IMR-90 (cell line): ENCODE measurements around the gene UPK3A. TPM values are rescaled to one million over a fixed set of nuclear protein-coding genes. Genes with fewer than 3 reads are reported as not detected.
A peak's percentile ranks its signal among the peaks of the same experiment; 100 is the strongest.

Source experiments
- ATAC-seq: fragments of 200-7000 bp; cut with Tn5 transposase; 2 replicates; pipeline ENCODE4 v1.9.1; 2020; ENCODE audit warnings: low read depth, mild to moderate bottlenecking, moderate library complexity
- BruUV-seq: library from RNA; stranded (reverse); fragments of 400-500 nt; replicated peaks from 2 replicates; lab custom pipeline; 2021; lab: Mats Ljungman, UMichigan
- CTCF ChIA-PET: fragments of 300-600 bp; formaldehyde crosslinking; extraction: SDS; loops from one replicate; lab custom pipeline; 2021; ENCODE audit warnings: antibody characterized with exemption; lab: Yijun Ruan, JAX
- POLR2A ChIA-PET: fragments of 300-600 bp; sonication (Branson Sonifier 250); formaldehyde crosslinking; loops from one replicate; lab custom pipeline; 2022; ENCODE audit warnings: antibody characterized with exemption; ENCODE audit not compliant: unreplicated experiment; lab: Charles Lee
- DNase-seq: peaks from one replicate; pipeline ENCODE4 v3.0.0; 2013
- H2AFZ ChIP-seq: replicated peaks from 2 replicates; pipeline ENCODE3; 2013; ENCODE audit warnings: low read length, mild to moderate bottlenecking; ENCODE audit not compliant: poor library complexity
- H2AK5ac ChIP-seq: 2 replicates; pipeline ENCODE4 v1.6.1; 2013; ENCODE audit warnings: low read depth, low read length, inconsistent platforms
- H2AK9ac ChIP-seq: replicated peaks from 2 replicates; pipeline ENCODE3; 2013; ENCODE audit warnings: mild to moderate bottlenecking, low read depth, low read length, moderate library complexity; ENCODE audit not compliant: poor library complexity
- H2BK120ac ChIP-seq: 2 replicates; pipeline ENCODE4 v1.6.1; 2013; ENCODE audit warnings: low read depth, low read length, inconsistent platforms
- H2BK15ac ChIP-seq: 3 replicates; pipeline ENCODE4 v1.6.1; 2013; ENCODE audit warnings: low read depth, low read length, inconsistent platforms
- H2BK20ac ChIP-seq: 2 replicates; pipeline ENCODE4 v1.6.1; 2013; ENCODE audit warnings: low read depth, mild to moderate bottlenecking, inconsistent platforms, low read length, moderate library complexity
- H2BK5ac ChIP-seq: 2 replicates; pipeline ENCODE4 v1.6.1; 2013; ENCODE audit warnings: mild to moderate bottlenecking, low read depth, low read length, inconsistent platforms; ENCODE audit not compliant: poor library complexity, severe bottlenecking
- H3K14ac ChIP-seq: replicated peaks from 2 replicates; pipeline ENCODE4 v1.6.1; 2013; ENCODE audit warnings: low read depth, low read length, inconsistent platforms
- H3K18ac ChIP-seq: 2 replicates; pipeline ENCODE4 v1.6.1; 2013; ENCODE audit warnings: low read depth, low read length, control low read depth
- H3K23ac ChIP-seq: 2 replicates; pipeline ENCODE4 v1.6.1; 2013; ENCODE audit warnings: low read depth, low read length, inconsistent platforms
- H3K27ac ChIP-seq: 2 replicates; pipeline ENCODE4 v1.5.1; 2013; ENCODE audit warnings: mild to moderate bottlenecking, control low read depth, low read length; ENCODE audit not compliant: insufficient read depth
- H3K27me3 ChIP-seq: 2 replicates; pipeline ENCODE4 v1.6.1; 2013; ENCODE audit warnings: low read length; ENCODE audit not compliant: control insufficient read depth, insufficient read depth
- H3K36me3 ChIP-seq: 2 replicates; pipeline ENCODE4 v1.6.1; 2013; ENCODE audit warnings: low read length, mixed read lengths; ENCODE audit not compliant: control insufficient read depth, insufficient read depth
- H3K4ac ChIP-seq: 2 replicates; pipeline ENCODE4 v1.6.1; 2013; ENCODE audit warnings: low read depth, low read length, inconsistent platforms
- H3K4me1 ChIP-seq: 2 replicates; pipeline ENCODE4 v1.6.1; 2013; ENCODE audit warnings: low read length, mixed read lengths; ENCODE audit not compliant: control insufficient read depth, insufficient read depth
- H3K4me2 ChIP-seq: 2 replicates; pipeline ENCODE4 v1.6.1; 2013; ENCODE audit warnings: low read depth, mild to moderate bottlenecking, control low read depth, low read length, moderate library complexity
- H3K4me3 ChIP-seq: 2 replicates; pipeline ENCODE4 v1.5.1; 2013; ENCODE audit warnings: low read depth, mild to moderate bottlenecking, control low read depth, low read length, moderate library complexity; ENCODE audit not compliant: insufficient read depth
- H3K56ac ChIP-seq: 2 replicates; pipeline ENCODE4 v1.6.1; 2013; ENCODE audit warnings: low read length, inconsistent platforms; ENCODE audit not compliant: insufficient read depth; ENCODE audit errors: extremely low read depth
- H3K79me1 ChIP-seq, 2 experiments: 2 replicates each; pipeline ENCODE4 v1.6.1; 2013; ENCODE audit warnings: low read length in 2 of 2, inconsistent platforms in 1 of 2, low read depth in 1 of 2
- H3K9ac ChIP-seq: 2 replicates; pipeline ENCODE4 v1.6.1; 2013; ENCODE audit warnings: low read depth, low read length, control low read depth
- H3K9me1 ChIP-seq: 2 replicates; pipeline ENCODE4 v1.6.1; 2013; ENCODE audit warnings: low read length, inconsistent platforms; ENCODE audit not compliant: insufficient read depth
- H3K9me3 ChIP-seq: 2 replicates; pipeline ENCODE4 v1.6.1; 2013; ENCODE audit warnings: low read length; ENCODE audit not compliant: control insufficient read depth, insufficient read depth
- H4K20me1 ChIP-seq: 2 replicates; pipeline ENCODE4 v1.6.1; 2013; ENCODE audit warnings: low read length, inconsistent platforms; ENCODE audit not compliant: insufficient read depth
- H4K5ac ChIP-seq: 2 replicates; pipeline ENCODE4 v1.6.1; 2013; ENCODE audit warnings: mild to moderate bottlenecking, low read depth, low read length, control low read depth
- H4K8ac ChIP-seq, 2 experiments: 2 replicates each; pipeline ENCODE4 v1.6.1; 2013; ENCODE audit warnings: low read depth in 2 of 2, low read length in 2 of 2, control low read depth in 1 of 2, inconsistent platforms in 1 of 2
- H4K91ac ChIP-seq: 2 replicates; pipeline ENCODE4 v1.6.1; 2013; ENCODE audit warnings: low read depth, low read length, inconsistent platforms; ENCODE audit not compliant: insufficient read depth
- BHLHE40 ChIP-seq: fragments of 150-350 bp; IDR thresholded peaks from 2 replicates; pipeline ENCODE4 v1.6.1; 2016; ENCODE audit warnings: mild to moderate bottlenecking, low read depth, low read length
- CEBPB ChIP-seq: IDR thresholded peaks from 2 replicates; pipeline ENCODE4 v1.6.1; 2012; ENCODE audit warnings: low read depth, low read length, improper control_type of control experiment
- CHD1 ChIP-seq: IDR thresholded peaks from 2 replicates; pipeline ENCODE4 v1.6.1; 2012; ENCODE audit warnings: low read depth, low read length, improper control_type of control experiment
- CTCF ChIP-seq: conservative IDR thresholded peaks from 2 replicates; pipeline ENCODE4 v1.5.1; 2012; ENCODE audit warnings: mild to moderate bottlenecking, low read depth, low read length, improper control_type of control experiment
- ELK1 ChIP-seq: fragments of 150-350 bp; IDR thresholded peaks from 2 replicates; pipeline ENCODE4 v1.6.1; 2016; ENCODE audit warnings: low read depth, mild to moderate bottlenecking, low read length, moderate library complexity, borderline replicate concordance
- FOS ChIP-seq: fragments of 150-350 bp; IDR thresholded peaks from 2 replicates; pipeline ENCODE4 v1.6.1; 2016; ENCODE audit warnings: low read depth, low read length
- MAFK ChIP-seq: IDR thresholded peaks from 2 replicates; pipeline ENCODE4 v1.6.1; 2012; ENCODE audit warnings: low read depth, low read length, improper control_type of control experiment
- MAZ ChIP-seq: IDR thresholded peaks from 2 replicates; pipeline ENCODE4 v1.6.1; 2012; ENCODE audit warnings: low read depth, mild to moderate bottlenecking, low read length, improper control_type of control experiment, moderate library complexity, borderline replicate concordance
- MXI1 ChIP-seq: IDR thresholded peaks from 2 replicates; pipeline ENCODE4 v1.6.1; 2012; ENCODE audit warnings: low read depth, mild to moderate bottlenecking, low read length, moderate library complexity, borderline replicate concordance
- NFE2L2 ChIP-seq: fragments of 150-350 bp; IDR thresholded peaks from 2 replicates; pipeline ENCODE4 v1.6.1; 2016; ENCODE audit warnings: low read depth, mild to moderate bottlenecking, low read length
- POLR2A ChIP-seq: IDR thresholded peaks from 2 replicates; pipeline ENCODE4 v1.6.1; 2012; ENCODE audit warnings: mild to moderate bottlenecking, low read depth, low read length
- RAD21 ChIP-seq: IDR thresholded peaks from 2 replicates; pipeline ENCODE4 v1.6.1; 2012; ENCODE audit warnings: low read length, improper control_type of control experiment
- RCOR1 ChIP-seq: IDR thresholded peaks from 2 replicates; pipeline ENCODE4 v1.6.1; 2012; ENCODE audit warnings: mild to moderate bottlenecking, low read length, improper control_type of control experiment; ENCODE audit not compliant: insufficient replicate concordance
- RFX5 ChIP-seq: IDR thresholded peaks from 2 replicates; pipeline ENCODE4 v1.8.0; 2012; ENCODE audit warnings: low read depth, mild to moderate bottlenecking, low read length, moderate library complexity
- SMC3 ChIP-seq: fragments of 150-350 bp; IDR thresholded peaks from 2 replicates; pipeline ENCODE4 v1.6.1; 2016; ENCODE audit warnings: low read depth, mild to moderate bottlenecking, antibody characterized with exemption, low read length, moderate library complexity
- USF2 ChIP-seq: fragments of 150-350 bp; IDR thresholded peaks from 2 replicates; pipeline ENCODE4 v1.6.1; 2017; ENCODE audit warnings: mild to moderate bottlenecking, antibody characterized with exemption, low read length, low read depth
- WGBS, 2 experiments: methylation state at CpG; one replicate each; pipeline versions ENCODE4 v1.1.5 to v1.1.7; 2013; ENCODE audit warnings: missing lambda C conversion rate in 2 of 2; ENCODE audit not compliant: insufficient read length in 1 of 2; ENCODE audit errors: extremely low coverage in 2 of 2; 5-methylcytosine and 5-hydroxymethylcytosine counted together
- dilution Hi-C: fragments of 300-500 bp; cut with HindIII; formaldehyde crosslinking; loops from one replicate; pipeline ENCODE4 v1.14.3; 2018; ENCODE audit warnings: low sequenced_read_pairs; ENCODE audit not compliant: unreplicated experiment
- in situ Hi-C: fragments of 300-500 bp; cut with MboI; formaldehyde crosslinking; loops from 3 replicates; pipeline ENCODE4 v1.14.3; 2019; ENCODE audit warnings: low sequenced_read_pairs, inconsistent platforms, mixed read lengths
- intact Hi-C: fragments of 100-400 bp; cut with micrococcal nuclease; formaldehyde crosslinking; loops from 2 replicates; pipeline ENCODE4 v1.10.0; 2022
- polyA plus RNA-seq, 3 experiments: library from polyadenylated mRNA; depleted of rRNA; stranded (reverse); fragments of >200 nt; gene quantifications; 2 replicates each; pipeline ENCODE4 v1.2.3, GENCODE V29; 2012; ENCODE audit warnings: low replicate concordance in 1 of 3
- total RNA-seq: library from RNA; depleted of rRNA; stranded (reverse); fragments of >200 nt; gene quantifications from 2 replicates; pipeline ENCODE4 v1.2.3, GENCODE V29; 2012

The UPK3A gene
- total and polyA plus RNA-seq, 2 of the 4 experiments (the other 2 are of a cell fraction), result not detected

GRCh38 chr22:45239681-45240051, 45.1 kb upstream of the UPK3A start:
- peak overlapping the region; percentile 21 for H2AK9ac ChIP-seq
- H3K4ac ChIP-seq, result no peak overlapping the region
- no peak overlapping the region for H3K56ac ChIP-seq
- H2BK20ac ChIP-seq, result no peak overlapping the region
- peak overlapping the region; percentile 47; the same call in 1 of the 2 replicates for H3K9ac ChIP-seq
- peak overlapping the region; percentile 93 for H3K4me2 ChIP-seq
- TF ChIP-seq FOS (no peak), MAZ (no peak), CTCF (no peak), RCOR1 (no peak), SMC3 (no peak), MAFK (no peak), BHLHE40 (no peak), CHD1 (no peak), USF2 (no peak), ELK1 (no peak), NFE2L2 (no peak), MXI1 (no peak), RFX5 (no peak), CEBPB (no peak), RAD21 (no peak), POLR2A (no peak)
- H3K36me3 ChIP-seq, result peaks cover 4% of the 10 kb centered on the region; the same call in 1 of the 2 replicates
- DNase-seq (no peak), ATAC-seq (no peak)
- no peak overlapping the region for H4K8ac ChIP-seq
- H2BK120ac ChIP-seq, result no peak overlapping the region
- H2BK15ac ChIP-seq, result no peak overlapping the region
- intact Hi-C loops, result loop anchor here (2.0 kb wide), 1 partner anchor 27 kb away; no protein-coding TSS in a partner anchor
- peaks cover 18 to 46% of the 10 kb centered on the region in 2 experiments for H3K79me1 ChIP-seq
- ChIA-PET CTCF (no interaction called here), POLR2A (no interaction called here)
- H4K91ac ChIP-seq, result no peak overlapping the region
- H2AFZ ChIP-seq, result no peak overlapping the region
- H3K4me3 ChIP-seq, result peak overlapping the region; percentile 92
- no peak overlapping the region for H2AK5ac ChIP-seq
- WGBS, 2 experiments, result no CpG with 5 or more reads among the region's 8 CpGs
- peaks cover 52% of the 10 kb centered on the region for H4K20me1 ChIP-seq
- H2BK5ac ChIP-seq, result no peak overlapping the region
- peaks cover 8% of the 10 kb centered on the region; the same call in 1 of the 2 replicates for H3K9me1 ChIP-seq
- BruUV-seq, result no TSS peak
- no peak overlapping the region for H3K27ac ChIP-seq
- no peak overlapping the region for H4K5ac ChIP-seq
- no peak overlapping the region for H3K14ac ChIP-seq
- in situ Hi-C loops, result no loop called here
- no peak overlapping the region for H3K23ac ChIP-seq
- H3K9me3 ChIP-seq, result no peaks in the 10 kb centered on the region
- dilution Hi-C loops, result no loop called here
- no peaks in the 10 kb centered on the region for H3K27me3 ChIP-seq
- peaks cover 3% of the 10 kb centered on the region; the same call in 1 of the 2 replicates for H3K4me1 ChIP-seq
- H3K18ac ChIP-seq, result no peak overlapping the region
